Stimulated activated naive B cell treated with anti-CD40 and anti-IgM and Interleukin-4, amounts not matched to agents 10 μg/mL and 1 μg/mL and 100 μg/mL, for 72 hours (primary cell): ENCODE measurements around the gene GLI3.
A peak's percentile ranks its signal among the peaks of the same experiment; 100 is the strongest.

Experiments
- ATAC-seq, 2 donors: fragments of 150-1000 bp; cut with Tn5 transposase; replicated peaks; 2 replicates each; pipeline ENCODE4 v1.10.0; 2021; ENCODE audit warnings: moderate library complexity in 1 of 2
- DNase-seq: peaks from one replicate; pipeline ENCODE4 v3.0.0; 2021
- H3K27ac Mint-ChIP-seq: one replicate; pipeline ENCODE4 v1.8.0; 2022; ENCODE audit warnings: mild to moderate bottlenecking, mixed read lengths
- H3K27me3 Mint-ChIP-seq, 2 donors: one replicate each; pipeline ENCODE4 v1.8.0; 2022; ENCODE audit warnings: mixed read lengths in 2 of 2
- H3K36me3 Mint-ChIP-seq, 2 donors: one replicate each; pipeline ENCODE4 v1.8.0; 2022; ENCODE audit warnings: mixed read lengths in 2 of 2, mild to moderate bottlenecking in 1 of 2
- H3K4me1 Mint-ChIP-seq, 2 donors: one replicate each; pipeline ENCODE4 v1.8.0; 2022; ENCODE audit warnings: mixed read lengths in 2 of 2, mild to moderate bottlenecking in 1 of 2
- H3K4me3 Mint-ChIP-seq, 2 donors: one replicate each; pipeline ENCODE4 v1.8.0; 2022; ENCODE audit warnings: mild to moderate bottlenecking in 2 of 2, mixed read lengths in 2 of 2, moderate library complexity in 1 of 2
- H3K9me3 Mint-ChIP-seq, 2 donors: one replicate each; pipeline ENCODE4 v1.8.0; 2022; ENCODE audit warnings: mixed read lengths in 2 of 2, mild to moderate bottlenecking in 1 of 2

The GLI3 gene

GRCh38 chr7:41981046-41982040 lies 255.7 kb downstream of the GLI3 start:
- Mint-ChIP-seq H3K4me3 (no peak overlapping the region), H3K4me1 (no peaks in the 10 kb centered on the region), H3K36me3 (no peaks in the 10 kb centered on the region), H3K27ac (no peak overlapping the region), H3K9me3 (no peaks in the 10 kb centered on the region), H3K27me3 (peaks cover 24 to 29% of the 10 kb centered on the region in 2 donors)
- no peak for DNase-seq
- ATAC-seq, result no peak

DNA sequence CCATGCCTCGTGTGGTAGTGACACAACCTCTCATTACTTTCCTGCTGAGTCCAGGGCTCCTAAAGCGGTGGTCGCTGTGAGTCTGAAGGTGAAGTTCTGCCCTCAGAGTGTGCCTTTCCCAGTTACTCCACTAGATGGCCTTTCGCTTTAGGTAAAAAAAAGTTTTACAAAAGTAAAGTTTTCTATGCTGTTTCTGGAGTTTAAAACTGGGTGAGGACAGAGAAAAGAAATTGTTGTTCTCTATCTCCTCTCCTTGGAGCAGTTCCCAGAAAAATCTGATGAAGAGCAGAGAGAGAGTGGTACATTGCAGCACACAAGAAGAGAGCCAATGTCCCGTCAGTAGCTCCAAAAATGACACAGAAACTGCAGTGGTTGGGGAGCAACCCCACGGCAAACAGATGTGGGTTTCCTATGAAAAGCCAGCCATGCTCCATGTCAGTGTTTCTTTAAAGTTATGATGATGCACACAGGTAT lies 257.1 kb downstream of the GLI3 start:
- H3K27me3 Mint-ChIP-seq, result peaks cover 24 to 29% of the 10 kb centered on the region in 2 donors
- H3K4me3 Mint-ChIP-seq, result no peak overlapping the region
- no peaks in the 10 kb centered on the region for H3K4me1 Mint-ChIP-seq
- no peak overlapping the region for H3K27ac Mint-ChIP-seq
- ATAC-seq (peak in 1 of 2 donors; percentile 53), DNase-seq (no peak)
- no peaks in the 10 kb centered on the region for H3K36me3 Mint-ChIP-seq
- no peaks in the 10 kb centered on the region for H3K9me3 Mint-ChIP-seq

- no peak overlapping the region for H3K27ac Mint-ChIP-seq
- no peak overlapping the region for H3K4me3 Mint-ChIP-seq
- H3K4me1 Mint-ChIP-seq, result no peaks in the 10 kb centered on the region
- no peak for DNase-seq
- H3K36me3 Mint-ChIP-seq, result no peaks in the 10 kb centered on the region
- peaks cover 19 to 23% of the 10 kb centered on the region in 2 donors for H3K27me3 Mint-ChIP-seq
- no peak for ATAC-seq
- H3K9me3 Mint-ChIP-seq, result no peaks in the 10 kb centered on the region
Measured at GRCh38 chr7:41978858-41979257, 258.2 kb downstream of the GLI3 start.

DNA sequence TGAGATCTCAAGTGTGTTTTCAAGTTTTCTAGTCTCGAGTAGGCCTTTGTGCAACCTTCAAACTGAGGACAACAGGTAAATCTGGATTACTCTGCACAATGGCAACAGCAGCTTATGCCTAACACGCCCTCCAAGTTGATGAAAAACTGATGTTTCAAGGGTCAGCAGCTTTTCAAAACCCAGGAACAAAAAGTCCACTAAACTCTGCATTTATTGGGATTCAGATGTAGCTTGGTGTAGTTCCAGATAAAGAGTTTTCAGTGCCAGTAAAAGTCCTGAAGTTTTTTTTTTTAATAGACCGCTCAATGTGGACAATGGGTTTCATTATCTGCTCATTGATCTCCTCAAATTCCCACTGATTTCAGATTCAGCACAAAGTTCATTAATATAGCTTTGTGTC lies 259.3 kb downstream of the GLI3 start:
- no peak for ATAC-seq
- Mint-ChIP-seq H3K36me3 (no peaks in the 10 kb centered on the region), H3K4me3 (no peak overlapping the region), H3K9me3 (no peaks in the 10 kb centered on the region), H3K4me1 (no peaks in the 10 kb centered on the region), H3K27me3 (peaks cover 19 to 23% of the 10 kb centered on the region in 2 donors), H3K27ac (no peak overlapping the region)
- no peak for DNase-seq

DNA sequence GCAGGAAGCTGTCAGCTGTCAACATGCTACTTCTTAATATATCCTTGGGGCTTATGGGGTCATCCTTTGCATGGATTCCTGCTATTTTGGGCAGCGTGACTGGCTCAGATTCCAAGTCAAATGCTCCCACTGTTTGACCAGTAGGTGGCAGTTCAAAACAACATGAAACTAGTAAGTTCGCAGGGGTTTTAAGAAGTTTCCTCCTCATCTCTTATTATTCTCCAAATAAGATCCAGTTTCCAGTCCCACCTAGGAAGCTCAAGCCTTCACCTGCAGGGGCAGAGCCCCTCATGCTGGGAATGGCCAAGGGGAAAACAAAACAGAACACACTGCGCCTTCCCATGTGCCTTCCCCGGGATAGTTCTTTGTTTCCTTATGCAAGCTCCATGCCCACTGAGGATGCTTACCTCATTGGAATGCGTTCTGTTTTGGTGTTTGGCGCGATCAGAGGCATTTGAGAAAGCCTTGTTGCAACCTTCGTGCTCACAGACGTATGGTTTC lies 259.8 kb downstream of the GLI3 start:
- no peak for ATAC-seq
- Mint-ChIP-seq H3K27me3 (peaks cover 19 to 23% of the 10 kb centered on the region in 2 donors), H3K9me3 (no peaks in the 10 kb centered on the region), H3K36me3 (no peaks in the 10 kb centered on the region), H3K4me3 (no peak overlapping the region), H3K4me1 (no peaks in the 10 kb centered on the region), H3K27ac (no peak overlapping the region)
- no peak for DNase-seq

DNA sequence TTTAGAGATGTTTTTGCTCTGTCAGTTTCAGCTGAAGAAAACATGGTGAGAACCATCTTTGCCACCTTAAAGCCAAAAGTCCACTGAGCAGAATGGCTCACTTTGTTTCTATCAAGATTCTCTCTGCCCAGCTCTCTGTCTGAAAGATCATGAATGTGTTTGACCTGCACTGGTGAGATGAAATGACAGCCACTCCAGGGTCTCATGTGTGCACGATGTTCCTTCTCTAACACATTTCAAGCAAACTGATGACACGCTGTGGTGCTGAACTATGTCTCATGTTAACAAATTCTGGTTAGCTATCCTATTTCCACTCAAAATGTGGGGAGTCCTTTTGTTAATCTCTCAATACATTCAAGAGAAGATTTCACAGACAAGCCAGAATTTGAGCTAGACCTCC lies 260.6 kb downstream of the GLI3 start:
- Mint-ChIP-seq H3K9me3 (no peaks in the 10 kb centered on the region), H3K36me3 (no peaks in the 10 kb centered on the region), H3K27me3 (peaks cover 19 to 23% of the 10 kb centered on the region in 2 donors), H3K4me3 (no peak overlapping the region), H3K4me1 (no peaks in the 10 kb centered on the region), H3K27ac (no peak overlapping the region)
- DNase-seq, result no peak
- no peak for ATAC-seq

GRCh38 chr7:41975849-41976248 lies 261.2 kb downstream of the GLI3 start:
- Mint-ChIP-seq H3K4me1 (no peaks in the 10 kb centered on the region), H3K9me3 (no peaks in the 10 kb centered on the region), H3K36me3 (no peaks in the 10 kb centered on the region), H3K4me3 (no peak overlapping the region), H3K27ac (no peak overlapping the region), H3K27me3 (peaks cover 16 to 17% of the 10 kb centered on the region in 2 donors)
- no peak for DNase-seq
- ATAC-seq, result no peak

GRCh38 chr7:41974870-41975557 lies 262.0 kb downstream of the GLI3 start:
- Mint-ChIP-seq H3K4me3 (no peak overlapping the region), H3K36me3 (no peaks in the 10 kb centered on the region), H3K9me3 (no peaks in the 10 kb centered on the region)

GRCh38 chr7:41973202-41973730 lies 263.7 kb downstream of the GLI3 start:
- DNase-seq (no peak), ATAC-seq (no peak)
- Mint-ChIP-seq H3K36me3 (no peaks in the 10 kb centered on the region), H3K4me1 (no peaks in the 10 kb centered on the region), H3K27me3 (peaks cover under 1 to 2% of the 10 kb centered on the region in 2 donors), H3K4me3 (no peak overlapping the region), H3K27ac (no peak overlapping the region), H3K9me3 (no peaks in the 10 kb centered on the region)

More at GRCh38 chr7:41974870-41975557, 262.0 kb downstream of the GLI3 start:
- no peaks in the 10 kb centered on the region for H3K4me1 Mint-ChIP-seq
- no peak overlapping the region for H3K27ac Mint-ChIP-seq
- H3K27me3 Mint-ChIP-seq, result peaks cover 8 to 9% of the 10 kb centered on the region in 2 donors
- no peak for ATAC-seq
- no peak for DNase-seq

DNA sequence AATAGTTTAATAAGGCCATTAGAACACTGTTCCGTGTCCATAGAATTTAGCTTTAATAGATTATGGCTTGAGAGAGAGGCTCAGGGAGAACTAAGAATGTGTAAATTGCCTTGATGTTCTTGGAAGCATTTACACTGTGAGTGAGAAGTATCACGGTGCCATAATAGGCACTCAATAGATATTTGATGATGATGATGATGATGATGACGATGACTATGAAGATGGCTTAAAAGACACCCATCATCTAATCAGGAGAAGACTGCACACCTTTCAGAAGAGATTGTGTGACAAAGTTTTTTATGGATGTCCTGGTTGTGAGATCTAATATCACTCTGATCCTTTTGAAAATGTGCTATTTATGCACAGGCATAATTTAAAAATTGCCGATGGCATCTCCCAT lies 264.2 kb downstream of the GLI3 start:
- Mint-ChIP-seq H3K4me3 (no peak overlapping the region), H3K4me1 (no peaks in the 10 kb centered on the region), H3K27me3 (no peaks in the 10 kb centered on the region), H3K27ac (no peak overlapping the region), H3K36me3 (no peaks in the 10 kb centered on the region), H3K9me3 (no peaks in the 10 kb centered on the region)
- ATAC-seq, result no peak
- no peak for DNase-seq

DNA sequence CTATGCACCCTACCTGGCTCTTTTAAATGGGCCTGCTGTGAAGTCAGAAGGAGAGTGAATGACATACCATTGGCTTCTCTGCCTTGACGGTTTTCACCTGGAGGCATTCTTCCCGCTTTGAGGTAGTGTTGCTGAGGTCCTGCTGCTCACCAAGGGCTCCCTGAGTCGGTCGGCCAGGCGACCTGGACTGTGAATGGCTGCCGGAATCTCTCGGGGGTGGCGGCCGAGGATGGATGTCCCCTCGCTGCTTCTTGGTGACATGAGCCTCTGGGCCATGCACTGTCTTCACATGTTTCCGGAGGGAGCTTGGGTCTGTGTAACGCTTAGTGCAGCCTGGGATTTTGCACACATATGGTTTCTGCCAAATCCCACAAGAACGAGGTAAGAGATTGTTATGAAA lies 264.7 kb downstream of the GLI3 start:
- H3K27me3 Mint-ChIP-seq, result no peaks in the 10 kb centered on the region
- H3K36me3 Mint-ChIP-seq, result no peaks in the 10 kb centered on the region
- no peak overlapping the region for H3K27ac Mint-ChIP-seq
- H3K4me3 Mint-ChIP-seq, result no peak overlapping the region
- no peaks in the 10 kb centered on the region for H3K4me1 Mint-ChIP-seq
- H3K9me3 Mint-ChIP-seq, result no peaks in the 10 kb centered on the region
- ATAC-seq (no peak), DNase-seq (no peak)

GRCh38 chr7:41971640-41972187 lies 265.3 kb downstream of the GLI3 start:
- no peak overlapping the region for H3K27ac Mint-ChIP-seq
- ATAC-seq (no peak), DNase-seq (no peak)
- H3K4me1 Mint-ChIP-seq, result no peaks in the 10 kb centered on the region
- H3K36me3 Mint-ChIP-seq, result no peaks in the 10 kb centered on the region
- no peaks in the 10 kb centered on the region for H3K27me3 Mint-ChIP-seq
- no peak overlapping the region for H3K4me3 Mint-ChIP-seq
- H3K9me3 Mint-ChIP-seq, result no peaks in the 10 kb centered on the region

GRCh38 chr7:41970941-41971340 lies 266.1 kb downstream of the GLI3 start:
- DNase-seq, result no peak
- no peaks in the 10 kb centered on the region for H3K9me3 Mint-ChIP-seq
- H3K4me1 Mint-ChIP-seq, result no peaks in the 10 kb centered on the region
- no peaks in the 10 kb centered on the region for H3K27me3 Mint-ChIP-seq
- no peak for ATAC-seq
- no peaks in the 10 kb centered on the region for H3K36me3 Mint-ChIP-seq
- H3K4me3 Mint-ChIP-seq, result no peak overlapping the region
- no peak overlapping the region for H3K27ac Mint-ChIP-seq

DNA sequence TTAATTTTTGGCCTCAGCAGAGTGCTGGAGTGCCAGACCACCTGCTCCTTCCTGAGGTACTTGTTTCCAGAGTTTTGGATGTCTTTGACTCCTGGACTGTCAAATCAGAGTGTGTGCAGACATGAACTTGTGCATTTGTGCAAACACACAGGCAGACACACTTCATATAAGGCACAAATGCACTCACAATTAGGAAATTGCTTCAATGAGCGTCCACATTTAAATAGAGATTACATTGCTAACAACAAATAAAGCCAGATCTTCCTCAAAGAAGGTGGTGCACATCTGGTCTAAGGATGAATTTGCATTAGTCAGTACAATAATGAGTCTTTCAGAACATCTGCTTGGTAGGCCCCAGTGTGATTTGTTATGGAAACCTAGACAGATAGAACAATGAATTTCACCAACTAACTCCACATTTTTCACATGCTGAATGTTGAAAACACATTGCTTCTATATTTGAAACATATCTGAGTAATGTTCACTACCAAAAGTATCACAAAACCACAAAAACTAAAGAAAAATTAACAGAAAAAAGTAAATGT lies 267.4 kb downstream of the GLI3 start:
- ATAC-seq, result no peak
- no peaks in the 10 kb centered on the region for H3K36me3 Mint-ChIP-seq

More for the DNA sequence above, 267.4 kb downstream of the GLI3 start:
- no peak overlapping the region for H3K27ac Mint-ChIP-seq
- no peaks in the 10 kb centered on the region for H3K9me3 Mint-ChIP-seq
- no peak overlapping the region for H3K4me3 Mint-ChIP-seq
- no peaks in the 10 kb centered on the region for H3K27me3 Mint-ChIP-seq
- no peak for DNase-seq
- no peaks in the 10 kb centered on the region for H3K4me1 Mint-ChIP-seq
